ENCODE data around the gene TBC1D5.

The TBC1D5 gene

GRCh38 chr3:17120115-17120514 lies 622.3 kb downstream of the TBC1D5 start:
- in situ Hi-C loops (cut with HindIII; ENCODE audit: low pct_ligation_motif_present, low sequenced_read_pairs): no loop called here
- H3K4me3 ChIP-seq (ENCODE audit: low read depth, low read length): no peak overlapping the region
- no peaks in the 10 kb centered on the region for H3K36me3 ChIP-seq (replicated peaks)
- no peaks in the 10 kb centered on the region for H3K27me3 ChIP-seq (replicated peaks)
- TF ChIP-seq, protein P1, sequence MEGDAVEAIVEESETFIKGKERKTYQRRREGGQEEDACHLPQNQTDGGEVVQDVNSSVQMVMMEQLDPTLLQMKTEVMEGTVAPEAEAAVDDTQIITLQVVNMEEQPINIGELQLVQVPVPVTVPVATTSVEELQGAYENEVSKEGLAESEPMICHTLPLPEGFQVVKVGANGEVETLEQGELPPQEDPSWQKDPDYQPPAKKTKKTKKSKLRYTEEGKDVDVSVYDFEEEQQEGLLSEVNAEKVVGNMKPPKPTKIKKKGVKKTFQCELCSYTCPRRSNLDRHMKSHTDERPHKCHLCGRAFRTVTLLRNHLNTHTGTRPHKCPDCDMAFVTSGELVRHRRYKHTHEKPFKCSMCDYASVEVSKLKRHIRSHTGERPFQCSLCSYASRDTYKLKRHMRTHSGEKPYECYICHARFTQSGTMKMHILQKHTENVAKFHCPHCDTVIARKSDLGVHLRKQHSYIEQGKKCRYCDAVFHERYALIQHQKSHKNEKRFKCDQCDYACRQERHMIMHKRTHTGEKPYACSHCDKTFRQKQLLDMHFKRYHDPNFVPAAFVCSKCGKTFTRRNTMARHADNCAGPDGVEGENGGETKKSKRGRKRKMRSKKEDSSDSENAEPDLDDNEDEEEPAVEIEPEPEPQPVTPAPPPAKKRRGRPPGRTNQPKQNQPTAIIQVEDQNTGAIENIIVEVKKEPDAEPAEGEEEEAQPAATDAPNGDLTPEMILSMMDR (IDR thresholded peaks at IDR 0.05; ENCODE audit: low read depth, low read length, missing control alignments): no peak
- H3K27ac ChIP-seq: no peak overlapping the region
- DNase-seq: no peak

GRCh38 chr3:17119201-17120072 lies 623.0 kb downstream of the TBC1D5 start:
- no peak overlapping the region for H3K4me3 ChIP-seq (ENCODE audit: low read depth, low read length)
- TF ChIP-seq, protein P1 (IDR thresholded peaks at IDR 0.05; ENCODE audit: low read depth, low read length, missing control alignments): no peak
- no peak for DNase-seq

GRCh38 chr3:17118771-17119170 lies 623.7 kb downstream of the TBC1D5 start:
- TF ChIP-seq, protein P1 (IDR thresholded peaks at IDR 0.05; ENCODE audit: low read depth, low read length, missing control alignments): no peak
- H3K4me3 ChIP-seq (ENCODE audit: low read depth, low read length): no peak overlapping the region
- in situ Hi-C loops (cut with HindIII; ENCODE audit: low pct_ligation_motif_present, low sequenced_read_pairs): no loop called here
- no peak for DNase-seq
- H3K27me3 ChIP-seq (replicated peaks): no peaks in the 10 kb centered on the region
- no peaks in the 10 kb centered on the region for H3K36me3 ChIP-seq (replicated peaks)
- no peak overlapping the region for H3K27ac ChIP-seq

More at GRCh38 chr3:17119201-17120072, 623.0 kb downstream of the TBC1D5 start:
- no peak overlapping the region for H3K27ac ChIP-seq
- H3K27me3 ChIP-seq (replicated peaks): no peaks in the 10 kb centered on the region
- in situ Hi-C loops (cut with HindIII; ENCODE audit: low pct_ligation_motif_present, low sequenced_read_pairs): no loop called here
- H3K36me3 ChIP-seq (replicated peaks): no peaks in the 10 kb centered on the region

- DNase-seq: no peak
Measured at GRCh38 chr3:17116007-17116600, 626.3 kb downstream of the TBC1D5 start.

DNA sequence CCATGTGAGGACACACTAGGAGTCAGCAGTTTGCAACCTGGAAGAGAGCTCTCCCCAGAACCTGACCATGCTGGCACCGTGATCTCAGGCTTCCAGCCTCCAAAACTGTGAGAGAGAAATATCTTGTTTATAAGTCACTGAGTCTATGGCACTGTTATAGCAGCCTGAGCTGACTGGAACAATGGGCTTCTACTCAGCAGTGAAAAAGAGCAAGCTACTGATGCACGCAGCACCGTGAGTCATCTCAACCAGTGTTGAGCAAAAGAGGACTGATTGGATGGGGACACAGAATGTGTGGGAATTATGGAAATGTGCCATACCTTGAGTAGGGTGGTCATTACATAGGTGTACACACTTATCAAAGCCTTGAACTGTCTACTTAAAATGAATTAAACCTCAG lies 627.2 kb downstream of the TBC1D5 start:
- no peaks in the 10 kb centered on the region for H3K36me3 ChIP-seq (replicated peaks)
- in situ Hi-C loops (cut with HindIII; ENCODE audit: low pct_ligation_motif_present, low sequenced_read_pairs): no loop called here
- H3K4me3 ChIP-seq (ENCODE audit: low read depth, low read length): no peak overlapping the region
- H3K27me3 ChIP-seq (replicated peaks): no peaks in the 10 kb centered on the region
- peak; percentile 9 for DNase-seq
- no peak overlapping the region for H3K27ac ChIP-seq
- TF ChIP-seq, protein P1 (IDR thresholded peaks at IDR 0.05; ENCODE audit: low read depth, low read length, missing control alignments): no peak

More at GRCh38 chr3:17116007-17116600, 626.3 kb downstream of the TBC1D5 start:
- Histone ChIP-seq H3K4me3 (ENCODE audit: low read depth, low read length) (no peak overlapping the region), H3K27me3 (replicated peaks) (no peaks in the 10 kb centered on the region), H3K36me3 (replicated peaks) (no peaks in the 10 kb centered on the region), H3K27ac (no peak overlapping the region)
- in situ Hi-C loops (cut with HindIII; ENCODE audit: low pct_ligation_motif_present, low sequenced_read_pairs): no loop called here
- TF ChIP-seq, protein P1 (IDR thresholded peaks at IDR 0.05; ENCODE audit: low read depth, low read length, missing control alignments): no peak
